Measurements from ENCODE around the gene RXRA. TPM values are rescaled to one million over a fixed set of nuclear protein-coding genes. Genes with fewer than 3 reads are reported as not detected.

Gene RXRA
- total RNA-seq, 4 donors from 2014 or later, result 39.4 to 81.3 (median 67.4) TPM

DNA sequence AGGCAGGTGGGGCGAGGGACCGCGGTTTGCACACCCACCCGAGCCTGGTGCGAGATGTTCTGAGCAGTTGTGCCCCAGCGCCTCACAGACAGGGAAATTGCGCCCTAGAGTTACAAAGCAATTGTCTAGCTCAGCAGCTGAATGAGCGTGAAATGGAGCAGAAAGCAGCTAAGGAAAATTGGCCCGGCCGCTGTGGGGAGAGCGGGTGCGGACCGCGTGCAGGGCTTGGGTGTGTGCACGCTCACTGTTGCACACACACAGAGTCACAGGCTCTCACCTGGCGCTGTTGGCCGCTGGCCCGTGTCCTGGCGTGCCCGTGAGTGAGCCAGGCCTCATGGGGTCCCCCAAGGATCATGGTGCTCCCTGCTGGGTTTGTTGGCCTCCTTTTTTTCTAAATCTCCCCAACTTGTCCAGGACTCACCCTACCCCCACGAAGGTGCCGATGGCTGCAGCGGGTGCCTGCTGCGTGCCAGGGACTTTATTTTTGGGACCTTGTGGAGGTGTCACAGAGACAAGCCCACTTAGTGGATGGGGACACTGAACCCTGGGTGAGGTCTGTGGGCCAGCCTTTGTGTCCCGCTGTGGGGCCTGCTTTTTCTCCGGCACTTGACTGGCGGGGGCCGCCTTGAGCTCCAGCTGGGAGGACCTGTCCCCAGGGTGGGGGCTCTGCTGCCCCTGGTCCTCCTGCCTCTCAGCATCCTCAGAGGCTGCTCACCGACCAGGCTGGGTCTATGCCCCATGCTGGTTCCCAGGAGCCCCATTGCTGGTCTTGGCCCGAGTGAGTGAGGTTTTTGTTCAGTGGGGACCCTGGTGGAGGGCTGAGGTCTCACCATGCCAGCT lies 5.2 kb downstream of the RXRA start:
- H3K27me3 ChIP-seq, result no peaks in the 10 kb centered on the region
- WGBS, 2 donors, result 50 to 63% methylated on average over 21 to 24 of the region's 30 CpGs
- no peak for TF ChIP-seq POLR2A (IDR thresholded peaks at IDR 0.05)
- TF ChIP-seq, protein P1, sequence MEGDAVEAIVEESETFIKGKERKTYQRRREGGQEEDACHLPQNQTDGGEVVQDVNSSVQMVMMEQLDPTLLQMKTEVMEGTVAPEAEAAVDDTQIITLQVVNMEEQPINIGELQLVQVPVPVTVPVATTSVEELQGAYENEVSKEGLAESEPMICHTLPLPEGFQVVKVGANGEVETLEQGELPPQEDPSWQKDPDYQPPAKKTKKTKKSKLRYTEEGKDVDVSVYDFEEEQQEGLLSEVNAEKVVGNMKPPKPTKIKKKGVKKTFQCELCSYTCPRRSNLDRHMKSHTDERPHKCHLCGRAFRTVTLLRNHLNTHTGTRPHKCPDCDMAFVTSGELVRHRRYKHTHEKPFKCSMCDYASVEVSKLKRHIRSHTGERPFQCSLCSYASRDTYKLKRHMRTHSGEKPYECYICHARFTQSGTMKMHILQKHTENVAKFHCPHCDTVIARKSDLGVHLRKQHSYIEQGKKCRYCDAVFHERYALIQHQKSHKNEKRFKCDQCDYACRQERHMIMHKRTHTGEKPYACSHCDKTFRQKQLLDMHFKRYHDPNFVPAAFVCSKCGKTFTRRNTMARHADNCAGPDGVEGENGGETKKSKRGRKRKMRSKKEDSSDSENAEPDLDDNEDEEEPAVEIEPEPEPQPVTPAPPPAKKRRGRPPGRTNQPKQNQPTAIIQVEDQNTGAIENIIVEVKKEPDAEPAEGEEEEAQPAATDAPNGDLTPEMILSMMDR (IDR thresholded peaks at IDR 0.05), result peak in 1 of 6 experiments; percentile 6
- H3K4me1 ChIP-seq, result peaks cover 84 to 87% of the 10 kb centered on the region in 2 donors
- H3K9me3 ChIP-seq, result no peaks in the 10 kb centered on the region
- H3K27ac ChIP-seq, result peak overlapping the region; percentile 86 to 93 (median 87)
- DNase-seq, result peak; percentile 76 to 84
- no peak overlapping the region for H3K4me3 ChIP-seq (replicated peaks in 1 of 3)
- no peaks in the 10 kb centered on the region for H3K36me3 ChIP-seq
- intact Hi-C loops (cut with DNase I), result loop anchor here (5.0 kb wide), 1 partner anchor 36 kb away; no protein-coding TSS in a partner anchor

DNA sequence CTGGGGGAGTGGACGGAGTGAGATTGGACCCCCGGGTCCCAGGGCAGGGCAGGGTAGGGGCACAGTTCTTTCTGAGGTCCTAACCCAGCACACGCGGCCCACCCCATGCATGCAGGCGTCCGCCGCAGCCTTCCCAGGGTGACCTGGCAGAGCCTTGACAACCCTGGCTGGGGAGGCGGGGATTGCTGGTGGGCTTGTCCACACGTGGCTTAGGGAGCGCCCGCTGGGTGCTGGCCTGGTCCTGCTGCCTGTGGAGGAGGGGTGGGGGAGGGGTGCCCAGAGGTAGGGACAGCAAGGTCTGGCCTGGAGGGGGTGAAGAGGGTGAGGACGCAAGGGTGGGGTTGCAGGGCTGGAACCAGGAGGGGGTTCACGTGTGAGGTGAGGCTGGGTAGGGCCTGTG lies 6.0 kb downstream of the RXRA start:
- intact Hi-C loops (cut with DNase I), result loop anchor here (5.0 kb wide), 1 partner anchor 35 kb away; no protein-coding TSS in a partner anchor
- 85% methylated on average over 5 to 13 of the region's 13 CpGs for WGBS, 2 donors
- DNase-seq, result no peak
- H3K4me1 ChIP-seq, result peaks cover 89 to 94% of the 10 kb centered on the region in 2 donors
- peak overlapping the region in 1 of 3 donors; percentile 87 for H3K27ac ChIP-seq
- TF ChIP-seq, protein P1 (IDR thresholded peaks at IDR 0.05), result no peak
- TF ChIP-seq POLR2A (IDR thresholded peaks at IDR 0.05), result no peak
- no peaks in the 10 kb centered on the region for H3K9me3 ChIP-seq
- H3K4me3 ChIP-seq (replicated peaks in 1 of 3), result no peak overlapping the region
- no peaks in the 10 kb centered on the region for H3K27me3 ChIP-seq
- no peaks in the 10 kb centered on the region for H3K36me3 ChIP-seq

DNA sequence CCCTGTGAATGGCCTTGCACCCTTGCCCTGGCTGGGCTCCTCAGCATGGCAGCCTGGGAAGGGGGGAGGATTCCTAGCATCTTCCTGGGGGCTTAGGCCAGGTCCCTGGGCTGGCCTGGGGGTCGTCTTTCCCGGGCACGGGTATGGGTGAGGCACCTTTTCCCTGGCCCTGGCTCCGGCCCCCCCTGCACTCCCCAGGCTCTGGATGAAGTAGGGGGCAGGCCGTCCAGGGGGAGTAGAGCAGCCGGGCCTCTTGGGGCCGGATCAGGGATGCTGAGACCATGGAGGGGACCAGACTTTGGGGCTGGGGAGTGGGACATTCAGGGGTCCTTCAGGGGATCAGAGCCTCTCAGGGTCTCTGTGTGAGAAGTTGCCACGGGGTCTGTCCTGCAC lies 6.6 kb downstream of the RXRA start:
- Histone ChIP-seq H3K9me3 (no peaks in the 10 kb centered on the region), H3K27me3 (no peaks in the 10 kb centered on the region), H3K4me3 (replicated peaks in 1 of 3) (no peak overlapping the region), H3K27ac (peak overlapping the region in 1 of 3 donors; percentile 43), H3K36me3 (no peaks in the 10 kb centered on the region), H3K4me1 (peaks cover 89 to 95% of the 10 kb centered on the region in 2 donors)
- TF ChIP-seq POLR2A (IDR thresholded peaks at IDR 0.05), result no peak
- TF ChIP-seq, protein P1 (IDR thresholded peaks at IDR 0.05), result no peak
- DNase-seq, result no peak
- WGBS, 2 donors, result 73 to 85% methylated on average over 4 to 5 of the region's 8 CpGs
- intact Hi-C loops (cut with DNase I), result loop anchor here (5.0 kb wide), 1 partner anchor 34 kb away; no protein-coding TSS in a partner anchor

DNA sequence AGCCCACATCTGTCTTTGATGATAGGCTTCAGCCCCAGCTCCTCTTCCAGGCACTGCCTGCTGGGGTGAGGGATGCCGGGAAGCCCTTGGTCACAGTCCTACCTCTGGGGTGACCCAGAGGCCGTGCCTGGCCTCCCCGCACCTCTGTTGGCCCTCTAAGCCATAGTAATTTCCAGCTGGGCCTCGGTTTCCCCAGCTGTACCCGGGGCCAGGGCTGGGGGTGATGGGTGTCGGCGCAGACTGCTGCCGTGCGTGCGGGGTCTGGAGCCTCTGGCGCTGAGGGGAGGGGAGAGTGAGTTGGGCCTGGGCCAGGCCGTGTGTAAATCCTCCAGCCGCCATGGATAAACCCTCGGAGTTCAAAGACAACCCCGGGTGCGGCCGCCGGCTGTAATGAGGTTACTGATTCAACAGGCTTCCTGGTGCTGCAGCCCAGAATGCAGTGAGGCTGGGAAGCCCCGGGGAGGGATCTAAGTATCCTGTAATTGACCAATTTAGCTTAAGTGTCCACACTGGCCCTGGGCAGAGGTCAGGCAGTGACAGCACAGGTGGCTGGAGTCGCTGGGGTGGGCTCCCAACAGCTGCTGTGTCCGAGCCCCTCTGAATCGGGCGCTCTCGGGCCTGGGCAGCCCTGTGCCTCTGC lies 7.1 kb downstream of the RXRA start:
- no peak for DNase-seq
- intact Hi-C loops (cut with DNase I), result loop anchor here (5.0 kb wide), 1 partner anchor 34 kb away; no protein-coding TSS in a partner anchor
- TF ChIP-seq POLR2A (IDR thresholded peaks at IDR 0.05), result no peak
- TF ChIP-seq, protein P1 (IDR thresholded peaks at IDR 0.05), result no peak
- no peaks in the 10 kb centered on the region for H3K27me3 ChIP-seq
- no peak overlapping the region for H3K4me3 ChIP-seq (replicated peaks in 1 of 3)
- no peaks in the 10 kb centered on the region for H3K36me3 ChIP-seq
- H3K27ac ChIP-seq, result peak overlapping the region in 1 of 3 donors; percentile 43
- no peaks in the 10 kb centered on the region for H3K9me3 ChIP-seq
- 30 to 50% methylated on average over 12 of the region's 24 CpGs for WGBS, 2 donors
- H3K4me1 ChIP-seq, result peaks cover 89 to 96% of the 10 kb centered on the region in 2 donors

Measured in thyroid gland (tissue), 4 donors.